IMR-90 (cell line): Measurements from ENCODE around the gene PBRM1. TPM values are rescaled to one million over a fixed set of nuclear protein-coding genes. Genes with fewer than 3 reads are reported as not detected.

Source experiments
- ATAC-seq: fragments of 200-7000 bp; cut with Tn5 transposase; 2 replicates; pipeline ENCODE4 v1.9.1; 2020; ENCODE audit warnings: low read depth, mild to moderate bottlenecking, moderate library complexity
- BruUV-seq: library from RNA; stranded (reverse); fragments of 400-500 nt; replicated peaks from 2 replicates; lab custom pipeline; 2021; lab: Mats Ljungman, UMichigan
- CTCF ChIA-PET: fragments of 300-600 bp; formaldehyde crosslinking; extraction: SDS; loops from one replicate; lab custom pipeline; 2021; ENCODE audit warnings: antibody characterized with exemption; lab: Yijun Ruan, JAX
- POLR2A ChIA-PET: fragments of 300-600 bp; sonication (Branson Sonifier 250); formaldehyde crosslinking; loops from one replicate; lab custom pipeline; 2022; ENCODE audit warnings: antibody characterized with exemption; ENCODE audit not compliant: unreplicated experiment; lab: Charles Lee
- DNase-seq: peaks from one replicate; pipeline ENCODE4 v3.0.0; 2013
- H2AFZ ChIP-seq: replicated peaks from 2 replicates; pipeline ENCODE3; 2013; ENCODE audit warnings: low read length, mild to moderate bottlenecking; ENCODE audit not compliant: poor library complexity
- H2AK5ac ChIP-seq: 2 replicates; pipeline ENCODE4 v1.6.1; 2013; ENCODE audit warnings: low read depth, low read length, inconsistent platforms
- H2AK9ac ChIP-seq: replicated peaks from 2 replicates; pipeline ENCODE3; 2013; ENCODE audit warnings: mild to moderate bottlenecking, low read depth, low read length, moderate library complexity; ENCODE audit not compliant: poor library complexity
- H2BK120ac ChIP-seq: 2 replicates; pipeline ENCODE4 v1.6.1; 2013; ENCODE audit warnings: low read depth, low read length, inconsistent platforms
- H2BK15ac ChIP-seq: 3 replicates; pipeline ENCODE4 v1.6.1; 2013; ENCODE audit warnings: low read depth, low read length, inconsistent platforms
- H2BK20ac ChIP-seq: 2 replicates; pipeline ENCODE4 v1.6.1; 2013; ENCODE audit warnings: low read depth, mild to moderate bottlenecking, inconsistent platforms, low read length, moderate library complexity
- H2BK5ac ChIP-seq: 2 replicates; pipeline ENCODE4 v1.6.1; 2013; ENCODE audit warnings: mild to moderate bottlenecking, low read depth, low read length, inconsistent platforms; ENCODE audit not compliant: poor library complexity, severe bottlenecking
- H3K14ac ChIP-seq: replicated peaks from 2 replicates; pipeline ENCODE4 v1.6.1; 2013; ENCODE audit warnings: low read depth, low read length, inconsistent platforms
- H3K18ac ChIP-seq: 2 replicates; pipeline ENCODE4 v1.6.1; 2013; ENCODE audit warnings: low read depth, low read length, control low read depth
- H3K23ac ChIP-seq: 2 replicates; pipeline ENCODE4 v1.6.1; 2013; ENCODE audit warnings: low read depth, low read length, inconsistent platforms
- H3K27ac ChIP-seq: 2 replicates; pipeline ENCODE4 v1.5.1; 2013; ENCODE audit warnings: mild to moderate bottlenecking, control low read depth, low read length; ENCODE audit not compliant: insufficient read depth
- H3K27me3 ChIP-seq: 2 replicates; pipeline ENCODE4 v1.6.1; 2013; ENCODE audit warnings: low read length; ENCODE audit not compliant: control insufficient read depth, insufficient read depth
- H3K36me3 ChIP-seq: 2 replicates; pipeline ENCODE4 v1.6.1; 2013; ENCODE audit warnings: low read length, mixed read lengths; ENCODE audit not compliant: control insufficient read depth, insufficient read depth
- H3K4ac ChIP-seq: 2 replicates; pipeline ENCODE4 v1.6.1; 2013; ENCODE audit warnings: low read depth, low read length, inconsistent platforms
- H3K4me1 ChIP-seq: 2 replicates; pipeline ENCODE4 v1.6.1; 2013; ENCODE audit warnings: low read length, mixed read lengths; ENCODE audit not compliant: control insufficient read depth, insufficient read depth
- H3K4me2 ChIP-seq: 2 replicates; pipeline ENCODE4 v1.6.1; 2013; ENCODE audit warnings: low read depth, mild to moderate bottlenecking, control low read depth, low read length, moderate library complexity
- H3K4me3 ChIP-seq: 2 replicates; pipeline ENCODE4 v1.5.1; 2013; ENCODE audit warnings: low read depth, mild to moderate bottlenecking, control low read depth, low read length, moderate library complexity; ENCODE audit not compliant: insufficient read depth
- H3K56ac ChIP-seq: 2 replicates; pipeline ENCODE4 v1.6.1; 2013; ENCODE audit warnings: low read length, inconsistent platforms; ENCODE audit not compliant: insufficient read depth; ENCODE audit errors: extremely low read depth
- H3K79me1 ChIP-seq, 2 experiments: 2 replicates each; pipeline ENCODE4 v1.6.1; 2013; ENCODE audit warnings: low read length in 2 of 2, inconsistent platforms in 1 of 2, low read depth in 1 of 2
- H3K9ac ChIP-seq: 2 replicates; pipeline ENCODE4 v1.6.1; 2013; ENCODE audit warnings: low read depth, low read length, control low read depth
- H3K9me1 ChIP-seq: 2 replicates; pipeline ENCODE4 v1.6.1; 2013; ENCODE audit warnings: low read length, inconsistent platforms; ENCODE audit not compliant: insufficient read depth
- H3K9me3 ChIP-seq: 2 replicates; pipeline ENCODE4 v1.6.1; 2013; ENCODE audit warnings: low read length; ENCODE audit not compliant: control insufficient read depth, insufficient read depth
- H4K20me1 ChIP-seq: 2 replicates; pipeline ENCODE4 v1.6.1; 2013; ENCODE audit warnings: low read length, inconsistent platforms; ENCODE audit not compliant: insufficient read depth
- H4K5ac ChIP-seq: 2 replicates; pipeline ENCODE4 v1.6.1; 2013; ENCODE audit warnings: mild to moderate bottlenecking, low read depth, low read length, control low read depth
- H4K8ac ChIP-seq, 2 experiments: 2 replicates each; pipeline ENCODE4 v1.6.1; 2013; ENCODE audit warnings: low read depth in 2 of 2, low read length in 2 of 2, control low read depth in 1 of 2, inconsistent platforms in 1 of 2
- H4K91ac ChIP-seq: 2 replicates; pipeline ENCODE4 v1.6.1; 2013; ENCODE audit warnings: low read depth, low read length, inconsistent platforms; ENCODE audit not compliant: insufficient read depth
- WGBS, 2 experiments: methylation state at CpG; one replicate each; pipeline versions ENCODE4 v1.1.5 to v1.1.7; 2013; ENCODE audit warnings: missing lambda C conversion rate in 2 of 2; ENCODE audit not compliant: insufficient read length in 1 of 2; ENCODE audit errors: extremely low coverage in 2 of 2; 5-methylcytosine and 5-hydroxymethylcytosine counted together
- dilution Hi-C: fragments of 300-500 bp; cut with HindIII; formaldehyde crosslinking; loops from one replicate; pipeline ENCODE4 v1.14.3; 2018; ENCODE audit warnings: low sequenced_read_pairs; ENCODE audit not compliant: unreplicated experiment
- in situ Hi-C: fragments of 300-500 bp; cut with MboI; formaldehyde crosslinking; loops from 3 replicates; pipeline ENCODE4 v1.14.3; 2019; ENCODE audit warnings: low sequenced_read_pairs, inconsistent platforms, mixed read lengths
- intact Hi-C: fragments of 100-400 bp; cut with micrococcal nuclease; formaldehyde crosslinking; loops from 2 replicates; pipeline ENCODE4 v1.10.0; 2022
- polyA plus RNA-seq, 3 experiments: library from polyadenylated mRNA; depleted of rRNA; stranded (reverse); fragments of >200 nt; gene quantifications; 2 replicates each; pipeline ENCODE4 v1.2.3, GENCODE V29; 2012; ENCODE audit warnings: low replicate concordance in 1 of 3
- total RNA-seq: library from RNA; depleted of rRNA; stranded (reverse); fragments of >200 nt; gene quantifications from 2 replicates; pipeline ENCODE4 v1.2.3, GENCODE V29; 2012
- TF ChIP-seq, protein P1 (sequence below): fragments of 150-350 bp; IDR thresholded peaks from 2 replicates; pipeline ENCODE4 v1.6.1; 2016; ENCODE audit warnings: low read depth, mild to moderate bottlenecking, low read length, moderate library complexity, borderline replicate concordance
- TF ChIP-seq, protein P2 (sequence below): fragments of 150-350 bp; IDR thresholded peaks from 2 replicates; pipeline ENCODE4 v1.6.1; 2017; ENCODE audit warnings: mild to moderate bottlenecking, antibody characterized with exemption, low read length, low read depth

PBRM1 gene
- total and polyA plus RNA-seq, 2 of the 4 experiments (the other 2 are of a cell fraction): 16.5 to 72.6 TPM

DNA sequence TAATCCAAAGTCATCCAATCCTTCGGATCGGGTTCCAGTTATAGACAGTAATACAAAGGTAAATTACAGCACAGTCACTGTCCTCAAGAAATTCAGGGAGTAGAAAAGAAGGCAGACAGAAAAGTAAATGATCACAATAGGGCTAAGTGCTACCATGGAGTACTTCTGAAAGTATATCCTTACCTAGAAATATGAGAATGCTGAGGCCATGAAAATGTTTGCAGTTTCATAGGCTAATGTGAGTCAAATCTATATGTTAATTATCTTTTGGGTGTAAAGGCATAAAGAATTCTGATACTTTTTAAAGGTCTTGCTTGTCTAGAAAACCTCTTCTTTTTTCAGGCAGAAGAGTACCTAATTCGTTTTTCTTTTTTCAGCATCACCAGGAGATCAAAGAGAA lies 29.8 kb downstream of the PBRM1 start:
- Histone ChIP-seq H2AFZ (no peak overlapping the region), H3K36me3 (peaks cover 47% of the 10 kb centered on the region), H3K27ac (no peak overlapping the region), H3K9me1 (0 out of 2 replicates have a peak, but pooled peaks cover 2% of the 10 kb centered on the region), H3K18ac (no peak overlapping the region), H3K79me1 (peaks cover 7 to 26% of the 10 kb centered on the region in 2 experiments; a peak in 3 of 4 replicates), H3K4ac (no peak overlapping the region), H4K91ac (no peak overlapping the region), H4K5ac (no peak overlapping the region), H2BK20ac (no peak overlapping the region), H3K9ac (no peak overlapping the region), H2AK9ac (no peak overlapping the region), H2BK5ac (no peak overlapping the region), H3K27me3 (no peaks in the 10 kb centered on the region), H3K56ac (no peak overlapping the region), H4K8ac (no peak overlapping the region), H3K9me3 (no peaks in the 10 kb centered on the region), H3K14ac (no peak overlapping the region), H3K23ac (no peak overlapping the region), H3K4me3 (no peak overlapping the region), H2BK120ac (no peak overlapping the region), H3K4me1 (no peaks in the 10 kb centered on the region), H3K4me2 (no peak overlapping the region), H4K20me1 (no peaks in the 10 kb centered on the region), H2BK15ac (no peak overlapping the region), H2AK5ac (no peak overlapping the region)
- WGBS, 2 experiments: no CpG with 5 or more reads among the region's 3 CpGs
- TF ChIP-seq, protein P1, sequence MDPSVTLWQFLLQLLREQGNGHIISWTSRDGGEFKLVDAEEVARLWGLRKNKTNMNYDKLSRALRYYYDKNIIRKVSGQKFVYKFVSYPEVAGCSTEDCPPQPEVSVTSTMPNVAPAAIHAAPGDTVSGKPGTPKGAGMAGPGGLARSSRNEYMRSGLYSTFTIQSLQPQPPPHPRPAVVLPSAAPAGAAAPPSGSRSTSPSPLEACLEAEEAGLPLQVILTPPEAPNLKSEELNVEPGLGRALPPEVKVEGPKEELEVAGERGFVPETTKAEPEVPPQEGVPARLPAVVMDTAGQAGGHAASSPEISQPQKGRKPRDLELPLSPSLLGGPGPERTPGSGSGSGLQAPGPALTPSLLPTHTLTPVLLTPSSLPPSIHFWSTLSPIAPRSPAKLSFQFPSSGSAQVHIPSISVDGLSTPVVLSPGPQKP: no peak
- TF ChIP-seq, protein P2, sequence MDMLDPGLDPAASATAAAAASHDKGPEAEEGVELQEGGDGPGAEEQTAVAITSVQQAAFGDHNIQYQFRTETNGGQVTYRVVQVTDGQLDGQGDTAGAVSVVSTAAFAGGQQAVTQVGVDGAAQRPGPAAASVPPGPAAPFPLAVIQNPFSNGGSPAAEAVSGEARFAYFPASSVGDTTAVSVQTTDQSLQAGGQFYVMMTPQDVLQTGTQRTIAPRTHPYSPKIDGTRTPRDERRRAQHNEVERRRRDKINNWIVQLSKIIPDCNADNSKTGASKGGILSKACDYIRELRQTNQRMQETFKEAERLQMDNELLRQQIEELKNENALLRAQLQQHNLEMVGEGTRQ: no peak
- intact Hi-C loops (no loop called here), dilution Hi-C loops (no loop called here), in situ Hi-C loops (no loop called here)
- no TSS peak for BruUV-seq
- ChIA-PET CTCF (no interaction called here), POLR2A (no interaction called here)
- no peak for ATAC-seq
- DNase-seq: no peak
